ENCODE data around the gene HSPA13.

- TF ChIP-seq, protein P1, sequence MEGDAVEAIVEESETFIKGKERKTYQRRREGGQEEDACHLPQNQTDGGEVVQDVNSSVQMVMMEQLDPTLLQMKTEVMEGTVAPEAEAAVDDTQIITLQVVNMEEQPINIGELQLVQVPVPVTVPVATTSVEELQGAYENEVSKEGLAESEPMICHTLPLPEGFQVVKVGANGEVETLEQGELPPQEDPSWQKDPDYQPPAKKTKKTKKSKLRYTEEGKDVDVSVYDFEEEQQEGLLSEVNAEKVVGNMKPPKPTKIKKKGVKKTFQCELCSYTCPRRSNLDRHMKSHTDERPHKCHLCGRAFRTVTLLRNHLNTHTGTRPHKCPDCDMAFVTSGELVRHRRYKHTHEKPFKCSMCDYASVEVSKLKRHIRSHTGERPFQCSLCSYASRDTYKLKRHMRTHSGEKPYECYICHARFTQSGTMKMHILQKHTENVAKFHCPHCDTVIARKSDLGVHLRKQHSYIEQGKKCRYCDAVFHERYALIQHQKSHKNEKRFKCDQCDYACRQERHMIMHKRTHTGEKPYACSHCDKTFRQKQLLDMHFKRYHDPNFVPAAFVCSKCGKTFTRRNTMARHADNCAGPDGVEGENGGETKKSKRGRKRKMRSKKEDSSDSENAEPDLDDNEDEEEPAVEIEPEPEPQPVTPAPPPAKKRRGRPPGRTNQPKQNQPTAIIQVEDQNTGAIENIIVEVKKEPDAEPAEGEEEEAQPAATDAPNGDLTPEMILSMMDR (IDR thresholded peaks at IDR 0.05): no peak
- peak; percentile 58 for TF ChIP-seq POLR2AphosphoS5 (IDR thresholded peaks at IDR 0.05)
These were observed 21.0 kb downstream of the HSPA13 start for GRCh38 chr21:14361958-14362357.

All from prostate gland (tissue), 2 donors.